Activated T-cell treated with anti-CD3 and anti-CD28 coated beads, Interleukin-2, amount 50 U/mL, for 72 hours (primary cell): Measurements from ENCODE around the gene GPX1. TPM values are rescaled to one million over a fixed set of nuclear protein-coding genes. Genes with fewer than 3 reads are reported as not detected.

Experiments used
- ATAC-seq, 2 donors: fragments of 150-1000 bp; cut with Tn5 transposase; replicated peaks in 1 of 2; 2 replicates each; pipeline ENCODE4 v1.10.0; 2021; ENCODE audit warnings: moderate library complexity in 2 of 2, mild to moderate bottlenecking in 1 of 2
- DNase-seq, 2 donors: peaks; one replicate each; pipeline ENCODE4 v3.0.0; 2021 to 2022; ENCODE audit warnings: mixed read lengths in 1 of 2
- H3K27ac Mint-ChIP-seq: one replicate; pipeline ENCODE4 v1.8.0; 2022; ENCODE audit warnings: mild to moderate bottlenecking, moderate library complexity, mixed read lengths
- H3K27me3 Mint-ChIP-seq: one replicate; pipeline ENCODE4 v1.8.0; 2022; ENCODE audit warnings: low read depth, mixed read lengths
- H3K36me3 Mint-ChIP-seq, 2 donors: one replicate each; pipeline ENCODE4 v1.8.0; 2022; ENCODE audit warnings: mixed read lengths in 2 of 2, mild to moderate bottlenecking in 1 of 2; ENCODE audit not compliant: insufficient read depth in 2 of 2
- H3K4me1 Mint-ChIP-seq: one replicate; pipeline ENCODE4 v1.8.0; 2022; ENCODE audit warnings: low read depth, mixed read lengths
- H3K4me3 Mint-ChIP-seq, 2 donors: one replicate each; pipeline ENCODE4 v1.8.0; 2022; ENCODE audit warnings: mild to moderate bottlenecking in 2 of 2, mixed read lengths in 2 of 2, moderate library complexity in 2 of 2
- H3K9me3 Mint-ChIP-seq, 2 donors: one replicate each; pipeline ENCODE4 v1.8.0; 2022; ENCODE audit warnings: mixed read lengths in 2 of 2
- total RNA-seq, 2 donors: library from RNA; stranded (reverse); gene quantifications; one replicate each; pipeline ENCODE4 v1.2.3, GENCODE V29; 2022

The GPX1 gene
- total RNA-seq, 2 donors from 2014 or later, result 112 to 124 TPM

DNA sequence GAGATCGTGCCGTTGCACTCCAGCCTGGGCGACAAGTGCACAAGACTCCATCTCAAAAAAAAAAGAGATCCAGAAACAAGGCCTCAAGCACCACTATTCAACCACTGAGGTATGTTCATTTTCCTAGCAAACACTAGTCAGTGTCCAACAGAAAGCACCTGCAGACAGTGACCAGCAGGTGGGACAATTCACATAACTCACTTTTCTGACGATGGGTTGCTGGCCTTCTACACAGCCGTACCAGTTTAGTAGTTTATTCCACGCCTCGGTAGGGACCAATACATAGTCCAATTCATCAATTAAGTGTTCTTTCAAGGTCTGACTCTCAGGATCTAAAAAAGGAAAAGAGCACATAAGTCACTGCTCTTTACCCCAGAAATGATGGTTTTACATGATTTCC is 30.7 kb downstream of the GPX1 start:
- peaks cover 11 to 14% of the 10 kb centered on the region in 2 donors for H3K36me3 Mint-ChIP-seq
- no peak for DNase-seq
- no peak overlapping the region for H3K4me3 Mint-ChIP-seq
- no peaks in the 10 kb centered on the region for H3K9me3 Mint-ChIP-seq
- no peaks in the 10 kb centered on the region for H3K4me1 Mint-ChIP-seq
- no peak for ATAC-seq
- H3K27me3 Mint-ChIP-seq, result no peaks in the 10 kb centered on the region
- H3K27ac Mint-ChIP-seq, result no peak overlapping the region

DNA sequence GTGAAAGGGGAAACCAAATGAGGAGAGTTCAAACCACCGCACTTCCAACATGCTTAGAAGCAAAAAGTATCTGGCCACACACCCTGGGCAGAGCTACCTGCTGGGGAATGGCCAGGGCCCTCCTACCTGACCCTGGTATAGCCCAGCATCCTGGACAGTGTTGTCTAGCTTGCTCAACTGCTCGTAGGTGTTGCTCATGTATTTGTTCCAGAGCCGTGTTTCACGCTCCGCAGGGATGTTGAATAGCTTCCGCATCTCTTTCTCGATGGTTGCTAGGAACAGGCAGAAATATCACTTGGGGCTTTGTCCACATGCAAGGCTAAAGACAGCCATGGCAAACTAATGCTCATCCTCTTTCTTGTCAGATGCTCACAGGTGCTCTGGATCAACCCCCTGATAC is 33.4 kb downstream of the GPX1 start:
- no peaks in the 10 kb centered on the region for H3K4me1 Mint-ChIP-seq
- H3K36me3 Mint-ChIP-seq, result peaks cover 17 to 18% of the 10 kb centered on the region in 2 donors
- no peak overlapping the region for H3K4me3 Mint-ChIP-seq
- ATAC-seq (no peak), DNase-seq (no peak)
- no peaks in the 10 kb centered on the region for H3K27me3 Mint-ChIP-seq
- H3K9me3 Mint-ChIP-seq, result no peaks in the 10 kb centered on the region
- H3K27ac Mint-ChIP-seq, result no peak overlapping the region

DNA sequence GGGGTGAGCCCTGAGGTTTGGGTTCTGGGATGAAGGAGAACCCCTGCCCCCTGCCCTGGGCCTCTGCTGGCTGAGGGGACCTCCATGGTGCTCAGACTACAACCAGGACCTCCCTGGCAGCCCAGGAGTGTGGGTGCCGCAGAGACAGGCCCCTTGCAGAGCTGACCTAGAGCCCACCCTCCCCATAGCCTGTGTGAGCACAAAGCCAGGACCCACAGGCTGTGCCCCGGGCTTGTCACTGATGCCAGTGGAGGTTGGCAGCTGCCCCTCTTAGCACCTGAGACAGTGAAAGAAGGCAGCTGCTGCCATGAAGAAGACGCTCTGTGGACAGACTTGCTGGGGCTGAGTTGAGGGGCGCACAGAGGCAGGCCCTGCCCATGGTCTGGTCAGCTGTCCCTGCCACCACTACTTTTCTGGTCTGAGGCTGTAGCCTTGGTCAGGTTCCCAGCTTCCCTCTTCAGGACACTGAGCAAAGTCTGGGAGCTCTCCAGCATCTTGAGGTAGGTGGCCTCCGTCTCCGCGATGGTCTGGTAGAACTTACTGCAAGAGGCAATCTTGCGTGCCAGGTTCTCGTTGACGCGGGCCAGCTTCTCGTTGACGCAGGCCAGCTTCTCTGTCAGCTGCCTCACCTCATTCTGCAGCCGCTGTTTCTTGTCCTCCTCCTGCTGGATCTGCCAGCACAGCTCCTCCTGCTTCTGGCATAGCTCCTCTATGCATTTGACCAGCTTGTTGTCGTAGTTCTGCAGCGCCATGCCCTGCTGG is 41.3 kb downstream of the GPX1 start:
- Mint-ChIP-seq H3K27me3 (no peaks in the 10 kb centered on the region), H3K27ac (peak overlapping the region; percentile 50), H3K4me3 (no peak overlapping the region), H3K36me3 (peaks cover 7 to 8% of the 10 kb centered on the region in 2 donors), H3K9me3 (no peaks in the 10 kb centered on the region), H3K4me1 (no peaks in the 10 kb centered on the region)
- DNase-seq (no peak), ATAC-seq (no peak)

DNA sequence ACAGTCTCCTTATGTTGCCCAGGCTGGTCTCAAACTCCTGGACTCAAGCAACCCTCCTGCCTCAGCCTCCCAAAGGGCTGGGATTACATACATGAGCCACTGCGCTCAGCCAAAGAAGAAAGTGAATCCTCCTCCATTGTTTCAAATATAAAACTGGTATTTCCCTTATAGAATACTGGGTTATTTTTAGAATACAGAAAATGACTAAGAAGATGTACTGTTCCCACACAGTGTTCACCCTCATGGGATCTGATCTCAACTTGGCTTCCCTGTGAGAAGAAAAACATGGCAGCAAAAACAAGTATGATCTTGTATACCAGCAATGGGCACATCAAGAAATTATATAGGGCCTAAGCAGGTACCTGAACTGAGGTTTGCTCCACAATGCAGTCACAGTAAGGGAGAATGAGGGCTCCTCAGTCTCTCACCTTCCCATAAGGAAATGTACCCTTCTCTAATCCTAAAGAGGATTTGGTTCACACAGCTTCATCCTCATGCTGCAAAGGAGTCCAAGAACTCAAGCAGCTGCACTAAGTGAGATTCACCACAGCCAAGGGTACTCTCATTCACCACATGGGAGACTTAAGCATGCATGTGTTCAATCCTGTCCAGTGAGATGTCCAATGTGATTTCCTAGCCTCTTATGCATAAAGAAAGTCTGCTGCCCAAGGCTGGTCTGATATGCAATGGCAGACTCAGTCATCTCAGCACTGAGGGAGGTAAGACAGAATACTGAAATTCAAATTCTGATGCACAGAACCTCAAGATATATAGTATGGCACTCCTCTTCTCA is 44.1 kb downstream of the GPX1 start:
- H3K4me3 Mint-ChIP-seq, result no peak overlapping the region
- no peaks in the 10 kb centered on the region for H3K27me3 Mint-ChIP-seq
- peaks cover 0 to 14% of the 10 kb centered on the region in 2 donors for H3K36me3 Mint-ChIP-seq
- no peak for DNase-seq
- H3K27ac Mint-ChIP-seq, result peak overlapping the region; percentile 35
- no peak for ATAC-seq
- H3K9me3 Mint-ChIP-seq, result no peaks in the 10 kb centered on the region
- no peaks in the 10 kb centered on the region for H3K4me1 Mint-ChIP-seq

DNA sequence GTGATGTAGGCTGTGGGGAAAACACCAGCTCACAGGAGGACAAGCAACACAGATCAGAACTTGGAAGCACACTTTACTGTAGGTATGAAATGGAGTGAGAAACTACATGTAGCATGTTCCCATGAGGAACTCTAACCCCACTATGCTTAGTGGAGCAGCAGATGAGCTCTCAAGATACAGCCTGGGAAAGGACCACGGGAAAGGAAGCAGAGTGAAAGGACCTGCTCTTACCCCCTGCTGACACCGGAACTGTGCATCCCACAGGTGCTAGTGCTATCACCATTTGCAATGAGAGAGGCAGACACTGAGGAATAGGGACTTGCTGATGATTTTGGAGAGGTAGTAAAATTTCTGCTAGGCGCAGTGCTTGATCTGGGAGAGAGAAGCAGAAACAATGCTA is 46.9 kb downstream of the GPX1 start:
- no peaks in the 10 kb centered on the region for H3K27me3 Mint-ChIP-seq
- no peak for DNase-seq

DNA sequence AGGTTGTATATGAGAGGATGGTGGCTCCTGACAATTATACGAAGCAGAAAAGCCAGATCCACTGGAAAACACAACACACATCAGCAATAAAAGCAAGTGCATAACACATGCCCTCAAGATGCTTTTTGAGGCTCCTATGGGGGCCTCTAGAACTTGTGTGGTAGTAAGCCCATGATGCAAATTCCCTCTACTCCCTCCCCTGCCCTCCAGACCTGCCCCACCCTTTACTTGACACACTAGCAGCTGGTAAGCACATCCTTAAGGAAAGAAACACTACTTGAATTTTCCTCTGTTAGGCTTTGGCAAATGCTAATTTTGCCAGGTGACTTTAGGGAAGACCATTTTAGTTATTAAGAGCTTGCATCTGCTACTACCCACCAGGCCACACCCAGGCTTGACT is 47.5 kb downstream of the GPX1 start:
- DNase-seq (no peak), ATAC-seq (no peak)
- H3K4me3 Mint-ChIP-seq, result no peak overlapping the region
- no peaks in the 10 kb centered on the region for H3K27me3 Mint-ChIP-seq
- no peaks in the 10 kb centered on the region for H3K9me3 Mint-ChIP-seq
- no peak overlapping the region for H3K27ac Mint-ChIP-seq
- peaks cover 0 to 16% of the 10 kb centered on the region in 2 donors for H3K36me3 Mint-ChIP-seq
- H3K4me1 Mint-ChIP-seq, result no peaks in the 10 kb centered on the region

More for the DNA sequence above, 46.9 kb downstream of the GPX1 start:
- no peaks in the 10 kb centered on the region for H3K4me1 Mint-ChIP-seq
- H3K27ac Mint-ChIP-seq, result no peak overlapping the region
- no peak overlapping the region for H3K4me3 Mint-ChIP-seq
- no peaks in the 10 kb centered on the region for H3K9me3 Mint-ChIP-seq
- ATAC-seq, result no peak
- H3K36me3 Mint-ChIP-seq, result peaks cover 0 to 14% of the 10 kb centered on the region in 2 donors

Other genes with a start within 250 kb of the GPX1 start
- 10 to 100 TPM; 65.5 to 92.2 TPM for gene USP19, start 237.5 kb downstream of the GPX1 start, total RNA-seq
- 1 to 10 TPM in 1 of 2 donors, under 1 TPM in 1; 0.39 to 1.7 TPM for gene LAMB2, start 225.3 kb downstream of the GPX1 start, total RNA-seq
- 10 to 100 TPM; 15.7 to 16.8 TPM for gene CCDC71, start 192.0 kb downstream of the GPX1 start, total RNA-seq
- 1 to 10 TPM; 3.0 to 5.4 TPM for gene KLHDC8B, start 186.8 kb downstream of the GPX1 start, total RNA-seq
- gene C3orf62, start 81.1 kb downstream of the GPX1 start, total RNA-seq, result 1 to 10 TPM; 4.6 to 7.0 TPM
- gene USP4, start 18.3 kb downstream of the GPX1 start, total RNA-seq, result 10 to 100 TPM; 70.2 to 76.5 TPM
- gene RHOA, start 53.6 kb upstream of the GPX1 start, total RNA-seq, result 100 to 1,000 TPM; 458 to 468 TPM
- gene TCTA, start 54.1 kb upstream of the GPX1 start, total RNA-seq, result 10 to 100 TPM; 22.0 to 23.4 TPM
- 1 to 10 TPM; 7.4 to 7.5 TPM for gene AMT, start 64.1 kb upstream of the GPX1 start, total RNA-seq
- 10 to 100 TPM; 15.3 to 18.4 TPM for gene NICN1, start 71.0 kb upstream of the GPX1 start, total RNA-seq
- 10 to 100 TPM in 1 of 2 donors, 1 to 10 TPM in 1; 9.1 to 10.3 TPM for gene DAG1, start 111.9 kb upstream of the GPX1 start, total RNA-seq
- under 1 TPM; 0.17 to 0.21 TPM for gene BSN, start 196.1 kb upstream of the GPX1 start, total RNA-seq